Measurements from ENCODE around the gene CHST8.

DNA sequence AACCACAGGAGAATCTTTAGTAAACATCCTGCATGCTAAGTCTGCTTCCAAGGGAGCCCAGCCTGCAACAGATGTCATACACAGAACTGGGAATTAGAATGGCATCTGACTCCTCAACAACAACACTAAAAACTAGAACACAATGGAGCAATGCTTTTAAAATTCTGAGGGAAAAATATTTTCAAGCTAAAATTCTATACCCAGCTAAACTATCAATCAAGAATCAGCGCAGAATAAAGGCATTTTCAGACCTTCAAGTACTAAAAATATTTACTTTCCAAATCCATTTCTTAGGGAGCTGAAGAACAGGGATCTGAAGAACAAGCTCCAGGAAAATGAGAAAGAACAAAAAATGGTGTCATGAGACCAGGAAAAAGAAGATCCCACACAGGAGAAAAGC, 46.9 kb upstream of the CHST8 start:
- TF ChIP-seq POLR2A (IDR thresholded peaks at IDR 0.05) (no peak), POLR2AphosphoS5 (IDR thresholded peaks at IDR 0.05; ENCODE audit: insufficient read depth in 1 of 2, low read depth in 1 of 2) (no peak)
- TF ChIP-seq, protein P1, sequence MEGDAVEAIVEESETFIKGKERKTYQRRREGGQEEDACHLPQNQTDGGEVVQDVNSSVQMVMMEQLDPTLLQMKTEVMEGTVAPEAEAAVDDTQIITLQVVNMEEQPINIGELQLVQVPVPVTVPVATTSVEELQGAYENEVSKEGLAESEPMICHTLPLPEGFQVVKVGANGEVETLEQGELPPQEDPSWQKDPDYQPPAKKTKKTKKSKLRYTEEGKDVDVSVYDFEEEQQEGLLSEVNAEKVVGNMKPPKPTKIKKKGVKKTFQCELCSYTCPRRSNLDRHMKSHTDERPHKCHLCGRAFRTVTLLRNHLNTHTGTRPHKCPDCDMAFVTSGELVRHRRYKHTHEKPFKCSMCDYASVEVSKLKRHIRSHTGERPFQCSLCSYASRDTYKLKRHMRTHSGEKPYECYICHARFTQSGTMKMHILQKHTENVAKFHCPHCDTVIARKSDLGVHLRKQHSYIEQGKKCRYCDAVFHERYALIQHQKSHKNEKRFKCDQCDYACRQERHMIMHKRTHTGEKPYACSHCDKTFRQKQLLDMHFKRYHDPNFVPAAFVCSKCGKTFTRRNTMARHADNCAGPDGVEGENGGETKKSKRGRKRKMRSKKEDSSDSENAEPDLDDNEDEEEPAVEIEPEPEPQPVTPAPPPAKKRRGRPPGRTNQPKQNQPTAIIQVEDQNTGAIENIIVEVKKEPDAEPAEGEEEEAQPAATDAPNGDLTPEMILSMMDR (IDR thresholded peaks at IDR 0.05), result no peak
